Neural progenitor cell (in vitro differentiated cells): ENCODE results near the gene ARNT2. TPM values are rescaled to one million over a fixed set of nuclear protein-coding genes. Genes with fewer than 3 reads are reported as not detected.

Source experiments
- DNase-seq: peaks from one replicate; pipeline ENCODE4 v3.0.0-alpha.2; 2016; ENCODE audit warnings: low spot score
- H2AFZ ChIP-seq: fragments of 200-600 bp; sonication (generic); replicated peaks from 2 replicates; pipeline ENCODE4 v1.6.1; 2016; ENCODE audit warnings: antibody characterized with exemption
- H3F3A ChIP-seq: fragments of 200-600 bp; sonication (generic); 2 replicates; pipeline ENCODE4 v1.6.1; 2016; ENCODE audit warnings: antibody characterized with exemption, low read depth
- H3K27ac ChIP-seq: fragments of 200-600 bp; sonication (generic); 2 replicates; pipeline ENCODE4 v1.5.1; 2016; ENCODE audit warnings: mild to moderate bottlenecking
- H3K27me3 ChIP-seq: fragments of 200-600 bp; sonication (generic); 2 replicates; pipeline ENCODE4 v1.6.1; 2016; ENCODE audit warnings: mild to moderate bottlenecking, moderate library complexity
- H3K36me3 ChIP-seq: fragments of 200-600 bp; sonication (generic); 2 replicates; pipeline ENCODE4 v1.5.1; 2016
- H3K4me1 ChIP-seq: fragments of 200-600 bp; sonication (generic); 2 replicates; pipeline ENCODE4 v1.6.1; 2016; ENCODE audit warnings: mixed run types
- H3K4me2 ChIP-seq: fragments of 200-600 bp; sonication (generic); 2 replicates; pipeline ENCODE4 v1.6.1; 2016
- H3K4me3 ChIP-seq: fragments of 200-600 bp; sonication (generic); 2 replicates; pipeline ENCODE4 v1.5.1; 2016
- H3K79me2 ChIP-seq: fragments of 200-600 bp; sonication (generic); 2 replicates; pipeline ENCODE4 v1.6.1; 2016; ENCODE audit warnings: low read depth
- H3K9ac ChIP-seq: fragments of 200-600 bp; sonication (generic); 2 replicates; pipeline ENCODE4 v1.6.1; 2016
- H3K9me3 ChIP-seq: fragments of 200-600 bp; sonication (generic); 2 replicates; pipeline ENCODE4 v1.5.1; 2016; ENCODE audit warnings: low read depth
- H4K20me1 ChIP-seq: fragments of 200-600 bp; sonication (generic); 2 replicates; pipeline ENCODE4 v1.6.1; 2016; ENCODE audit warnings: low read depth
- H3K27ac Mint-ChIP-seq: 3 replicates; pipeline ENCODE4 v1.8.0; 2021; ENCODE audit warnings: mixed read lengths
- H3K27me3 Mint-ChIP-seq: 2 replicates; pipeline ENCODE4 v1.8.0; 2022; ENCODE audit warnings: low read depth, mild to moderate bottlenecking, inconsistent platforms, moderate library complexity, mixed read lengths; ENCODE audit not compliant: insufficient read depth
- H3K36me3 Mint-ChIP-seq: 3 replicates; pipeline ENCODE4 v1.8.0; 2021; ENCODE audit warnings: mixed read lengths
- H3K4me1 Mint-ChIP-seq: 3 replicates; pipeline ENCODE4 v1.8.0; 2021; ENCODE audit warnings: mixed read lengths
- H3K4me3 Mint-ChIP-seq: 3 replicates; pipeline ENCODE4 v1.8.0; 2021; ENCODE audit warnings: mild to moderate bottlenecking, moderate library complexity, mixed read lengths
- H3K9me3 Mint-ChIP-seq: 3 replicates; pipeline ENCODE4 v1.8.0; 2020; ENCODE audit warnings: mixed read lengths
- CTCF ChIP-seq: fragments of 200-600 bp; sonication (generic); IDR thresholded peaks from 2 replicates; pipeline ENCODE4 v1.5.1; 2017; ENCODE audit warnings: antibody characterized with exemption, mild to moderate bottlenecking
- EZH2 ChIP-seq: fragments of 200-600 bp; sonication (generic); IDR thresholded peaks from 2 replicates; pipeline ENCODE4 v1.6.1; 2017; ENCODE audit warnings: antibody characterized with exemption, mild to moderate bottlenecking, moderate library complexity
- EZH2phosphoT487 ChIP-seq: fragments of 200-600 bp; sonication (generic); IDR thresholded peaks from 2 replicates; pipeline ENCODE4 v1.6.1; 2017; ENCODE audit warnings: antibody characterized with exemption
- total RNA-seq: library from RNA; depleted of rRNA; stranded (reverse); fragments of >200 nt; gene quantifications from 2 replicates; pipeline ENCODE4 v1.2.3, GENCODE V29; 2015; ENCODE audit warnings: low replicate concordance

Gene ARNT2
- total RNA-seq, 1 donor from 2014 or later, result 15.7 TPM

- H3K4me3 Mint-ChIP-seq, result no peak overlapping the region
- Histone ChIP-seq H2AFZ (no peak overlapping the region), H3K4me2 (no peak overlapping the region), H3F3A (no peaks in the 10 kb centered on the region), H3K9ac (no peak overlapping the region), H3K4me3 (no peak overlapping the region), H3K36me3 (no peaks in the 10 kb centered on the region), H3K27me3 (no peaks in the 10 kb centered on the region), H3K27ac (no peak overlapping the region), H3K9me3 (no peaks in the 10 kb centered on the region), H3K79me2 (no peaks in the 10 kb centered on the region), H4K20me1 (no peaks in the 10 kb centered on the region), H3K4me1 (no peaks in the 10 kb centered on the region)
- no peak for DNase-seq
- peaks cover 30% of the 10 kb centered on the region for H3K36me3 Mint-ChIP-seq
- TF ChIP-seq CTCF, result no peak
- TF ChIP-seq EZH2phosphoT487, result no peak
- no peak for TF ChIP-seq EZH2
- H3K4me1 Mint-ChIP-seq, result no peaks in the 10 kb centered on the region
- H3K27ac Mint-ChIP-seq, result no peak overlapping the region
- H3K9me3 Mint-ChIP-seq, result no peaks in the 10 kb centered on the region
- peaks cover 2% of the 10 kb centered on the region for H3K27me3 Mint-ChIP-seq
These were observed 152.6 kb downstream of the ARNT2 start for GRCh38 chr15:80556694-80557367.

GRCh38 chr15:80557441-80558234 is 153.5 kb downstream of the ARNT2 start:
- Histone ChIP-seq H3K9me3 (no peaks in the 10 kb centered on the region), H3K9ac (no peak overlapping the region), H3K4me1 (no peaks in the 10 kb centered on the region), H3F3A (no peaks in the 10 kb centered on the region), H2AFZ (no peak overlapping the region), H3K27me3 (no peaks in the 10 kb centered on the region), H4K20me1 (no peaks in the 10 kb centered on the region), H3K36me3 (no peaks in the 10 kb centered on the region), H3K79me2 (no peaks in the 10 kb centered on the region), H3K4me3 (no peak overlapping the region), H3K27ac (no peak overlapping the region), H3K4me2 (no peak overlapping the region)
- H3K27me3 Mint-ChIP-seq, result peaks cover 2% of the 10 kb centered on the region
- DNase-seq, result no peak
- H3K4me1 Mint-ChIP-seq, result no peaks in the 10 kb centered on the region
- TF ChIP-seq CTCF, result no peak
- no peak for TF ChIP-seq EZH2phosphoT487
- no peak for TF ChIP-seq EZH2
- no peak overlapping the region for H3K4me3 Mint-ChIP-seq
- H3K27ac Mint-ChIP-seq, result no peak overlapping the region
- H3K36me3 Mint-ChIP-seq, result peaks cover 29% of the 10 kb centered on the region
- no peaks in the 10 kb centered on the region for H3K9me3 Mint-ChIP-seq

GRCh38 chr15:80558631-80559319 is 154.6 kb downstream of the ARNT2 start:
- DNase-seq, result no peak
- Histone ChIP-seq H3K4me2 (no peak overlapping the region), H3K4me1 (no peaks in the 10 kb centered on the region), H3K9me3 (no peaks in the 10 kb centered on the region), H3K4me3 (no peak overlapping the region), H4K20me1 (no peaks in the 10 kb centered on the region), H3K27ac (no peak overlapping the region), H3K9ac (no peak overlapping the region), H3K27me3 (no peaks in the 10 kb centered on the region), H3K36me3 (no peaks in the 10 kb centered on the region), H3K79me2 (no peaks in the 10 kb centered on the region), H2AFZ (no peak overlapping the region), H3F3A (no peaks in the 10 kb centered on the region)
- Mint-ChIP-seq H3K27me3 (peaks cover 2% of the 10 kb centered on the region), H3K27ac (no peak overlapping the region), H3K4me1 (no peaks in the 10 kb centered on the region), H3K9me3 (no peaks in the 10 kb centered on the region), H3K4me3 (no peak overlapping the region), H3K36me3 (peaks cover 34% of the 10 kb centered on the region)
- TF ChIP-seq EZH2phosphoT487, result no peak
- no peak for TF ChIP-seq EZH2
- no peak for TF ChIP-seq CTCF
